ENCODE results near the gene OVCA2.
A peak's percentile ranks its signal among the peaks of the same experiment; 100 is the strongest.

OVCA2 gene

GRCh38 chr17:2054512-2055291 lies 12.9 kb downstream of the OVCA2 start, which contains the start of gene HIC1:
HIC1 (plus strand) TSS chr17:2055103; CDS start chr17:2056691, 1,588 bp downstream.
- peak; percentile 91 for DNase-seq (ENCODE audit: low spot score)

GRCh38 chr17:2055292-2056205 lies 13.7 kb downstream of the OVCA2 start:
- no peak for DNase-seq (ENCODE audit: low spot score)

GRCh38 chr17:2056206-2057174 lies 14.7 kb downstream of the OVCA2 start:
- DNase-seq (ENCODE audit: low spot score): no peak

GRCh38 chr17:2057175-2057759 lies 15.4 kb downstream of the OVCA2 start:
- no peak for DNase-seq (ENCODE audit: low spot score)

- DNase-seq (ENCODE audit: low spot score): no peak
Measured at GRCh38 chr17:2057760-2058585, 16.2 kb downstream of the OVCA2 start.

- DNase-seq (ENCODE audit: low spot score): no peak
Measured at GRCh38 chr17:2058586-2059546, 17.0 kb downstream of the OVCA2 start.

GRCh38 chr17:2059547-2060384 lies 17.9 kb downstream of the OVCA2 start:
- no peak for DNase-seq (ENCODE audit: low spot score)

- DNase-seq (ENCODE audit: low spot score): no peak
Measured at GRCh38 chr17:2060385-2060658, 18.5 kb downstream of the OVCA2 start.

- DNase-seq (ENCODE audit: low spot score): no peak
Measured at GRCh38 chr17:2060681-2061440, 19.0 kb downstream of the OVCA2 start.

- DNase-seq (ENCODE audit: low spot score): no peak
Measured at GRCh38 chr17:2061441-2061958, 19.7 kb downstream of the OVCA2 start.

GRCh38 chr17:2062571-2063183 lies 20.9 kb downstream of the OVCA2 start:
- DNase-seq (ENCODE audit: low spot score): no peak

- DNase-seq (ENCODE audit: low spot score): no peak
Measured at GRCh38 chr17:2063261-2064146, 21.7 kb downstream of the OVCA2 start.

GRCh38 chr17:2064147-2064489 lies 22.3 kb downstream of the OVCA2 start:
- DNase-seq (ENCODE audit: low spot score): no peak

GRCh38 chr17:2064520-2064971 lies 22.7 kb downstream of the OVCA2 start:
- no peak for DNase-seq (ENCODE audit: low spot score)

- DNase-seq (ENCODE audit: low spot score): no peak
Measured at GRCh38 chr17:2064980-2065785, 23.4 kb downstream of the OVCA2 start.

Data from left forelimb (tissue), 1 donor.